HG02981 (cell line): ENCODE data around the gene LAMTOR5.
"Not testable (repeated sequence)": the region's sequence is repeated elsewhere in the genome, so short reads cannot be mapped to it uniquely, and the experiment has no call there.

Experiments
- ATAC-seq: cut with Tn5 transposase; IDR thresholded peaks from one replicate; pipeline ENCODE4 v1.9.1; 2021; ENCODE audit warnings: mild to moderate bottlenecking, moderate library complexity; ENCODE audit not compliant: unreplicated experiment

Gene LAMTOR5

DNA sequence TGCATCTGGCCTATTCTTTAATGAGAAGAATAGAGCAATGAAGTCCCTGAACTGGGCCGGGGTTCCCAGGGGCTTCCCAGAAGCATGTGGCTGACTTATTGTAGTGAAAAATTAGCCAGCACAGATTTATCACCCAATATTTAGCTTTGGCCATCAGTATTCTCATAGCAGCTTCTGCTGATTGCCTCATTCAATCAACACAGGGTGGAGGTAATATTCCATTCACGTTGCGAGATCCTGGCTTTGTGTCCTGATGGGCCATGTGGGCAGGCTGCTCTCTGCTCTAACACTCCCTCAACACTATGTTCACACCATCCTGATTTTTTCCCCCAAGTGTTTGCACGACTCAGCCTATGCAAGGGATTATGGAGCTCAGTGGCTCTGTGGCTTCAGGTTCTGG, 21.5 kb upstream of the LAMTOR5 start:
- ATAC-seq, result no peak

GRCh38 chr1:110426854-110427253, 19.4 kb upstream of the LAMTOR5 start:
- no peak for ATAC-seq

DNA sequence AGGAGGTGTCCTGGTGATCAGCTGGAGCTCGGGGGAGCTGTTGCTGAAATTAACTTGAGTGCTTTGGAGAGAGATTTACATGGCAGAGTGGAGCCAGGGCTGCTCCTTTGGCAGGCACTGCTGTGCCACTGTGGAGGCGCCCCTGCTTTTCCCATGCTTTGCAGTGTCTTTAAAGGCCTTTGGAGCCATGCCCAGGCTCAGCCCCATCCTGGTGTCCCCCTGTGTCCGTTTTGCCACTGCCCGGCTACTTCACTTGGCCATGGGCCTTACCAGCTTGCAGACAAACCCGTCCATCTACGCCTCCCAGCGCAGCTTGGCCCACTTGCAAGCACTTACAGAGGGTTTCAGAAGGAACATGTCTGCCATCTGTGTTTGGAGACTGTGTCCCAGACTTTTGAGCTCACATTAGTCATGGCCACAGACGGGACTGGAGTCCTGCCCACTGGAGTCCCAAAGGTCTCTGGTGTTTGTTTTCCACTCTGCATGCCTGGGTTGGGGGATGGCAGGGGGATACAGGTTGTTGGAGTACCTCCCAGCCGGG, 18.2 kb upstream of the LAMTOR5 start:
- no peak for ATAC-seq

DNA sequence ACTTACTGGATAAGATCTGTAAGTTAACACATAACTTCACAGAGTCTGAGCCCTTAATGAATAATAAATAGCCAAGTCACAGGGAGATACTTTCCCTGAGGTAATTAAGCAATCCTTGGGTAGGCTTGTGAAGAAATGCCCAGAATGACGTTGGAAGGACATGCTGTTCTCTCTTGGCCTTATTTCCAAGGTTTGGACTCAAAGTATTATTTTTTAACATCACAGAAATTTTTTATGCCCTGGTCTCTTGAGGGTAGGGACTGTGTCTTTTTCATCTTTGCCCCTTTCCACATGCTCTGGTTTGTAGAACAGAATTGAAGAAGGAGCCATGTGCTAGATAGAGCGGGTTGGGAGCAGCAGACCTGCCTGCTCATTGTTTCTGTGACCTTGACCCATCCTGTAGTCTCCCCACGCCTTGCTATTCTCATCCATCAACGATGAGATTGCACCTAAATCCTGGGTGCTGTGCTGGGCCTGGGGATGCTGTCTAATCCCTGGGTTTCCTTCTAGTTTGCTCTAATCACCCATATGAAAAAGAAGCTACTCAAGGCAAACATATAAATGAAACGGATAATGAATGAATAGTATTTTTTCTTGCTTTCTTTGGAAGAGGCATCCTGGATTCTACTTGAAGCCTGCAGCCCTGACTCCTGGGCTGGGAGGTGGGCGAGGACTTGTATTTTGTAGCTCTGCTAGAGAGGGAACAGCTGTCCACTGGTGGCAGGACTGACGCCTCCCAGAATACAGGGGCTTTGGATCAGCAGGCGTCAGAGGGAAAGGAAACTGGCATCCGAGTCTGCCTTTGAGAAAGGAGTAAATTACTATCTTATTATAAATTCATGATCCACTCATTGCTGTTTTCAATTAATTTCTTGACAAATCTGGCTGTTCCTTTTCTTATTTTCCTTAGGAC, 17.5 kb upstream of the LAMTOR5 start:
- no peak for ATAC-seq

DNA sequence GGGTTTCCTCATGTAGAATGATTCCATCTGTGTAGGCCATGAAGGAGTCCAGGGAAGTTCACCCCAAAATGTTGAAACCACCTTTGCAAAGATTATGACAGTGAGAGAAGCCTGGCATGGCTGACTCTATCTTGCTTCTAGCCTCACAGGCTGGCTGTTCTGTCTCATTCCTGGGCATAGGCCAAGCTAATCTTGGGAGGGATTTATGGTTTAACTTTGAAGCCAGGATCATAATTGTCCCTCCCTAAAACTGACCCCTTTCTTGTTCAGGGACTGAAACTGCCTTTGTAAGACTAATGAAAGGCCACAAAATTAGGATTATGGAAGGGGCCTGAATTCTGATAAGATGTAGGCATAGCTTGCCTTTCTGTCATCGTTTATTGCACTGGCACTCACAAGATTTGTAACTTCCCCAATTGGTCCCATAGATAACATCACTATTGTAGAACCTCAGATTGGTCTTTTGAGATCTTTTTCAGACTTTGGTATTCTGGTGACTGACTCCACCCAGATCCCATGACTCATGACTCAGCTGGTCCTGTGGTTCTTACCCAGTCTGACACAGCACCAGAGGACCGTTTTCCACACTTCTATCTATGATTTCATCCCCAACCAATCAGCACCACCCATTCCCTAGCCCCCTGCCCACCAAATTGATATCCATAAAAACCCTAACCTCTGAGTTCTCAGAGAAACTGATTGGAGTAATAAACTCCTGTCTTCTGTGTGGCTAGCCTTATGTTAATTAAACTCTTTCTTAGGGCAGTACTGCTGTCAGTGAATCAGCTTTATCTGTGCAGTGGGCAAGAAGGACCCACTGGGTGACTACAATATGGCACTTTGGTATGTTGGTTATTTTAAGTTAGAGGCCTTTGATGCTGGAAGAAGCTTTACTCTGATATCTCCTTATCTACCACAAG, 13.6 kb upstream of the LAMTOR5 start:
- no peak for ATAC-seq

DNA sequence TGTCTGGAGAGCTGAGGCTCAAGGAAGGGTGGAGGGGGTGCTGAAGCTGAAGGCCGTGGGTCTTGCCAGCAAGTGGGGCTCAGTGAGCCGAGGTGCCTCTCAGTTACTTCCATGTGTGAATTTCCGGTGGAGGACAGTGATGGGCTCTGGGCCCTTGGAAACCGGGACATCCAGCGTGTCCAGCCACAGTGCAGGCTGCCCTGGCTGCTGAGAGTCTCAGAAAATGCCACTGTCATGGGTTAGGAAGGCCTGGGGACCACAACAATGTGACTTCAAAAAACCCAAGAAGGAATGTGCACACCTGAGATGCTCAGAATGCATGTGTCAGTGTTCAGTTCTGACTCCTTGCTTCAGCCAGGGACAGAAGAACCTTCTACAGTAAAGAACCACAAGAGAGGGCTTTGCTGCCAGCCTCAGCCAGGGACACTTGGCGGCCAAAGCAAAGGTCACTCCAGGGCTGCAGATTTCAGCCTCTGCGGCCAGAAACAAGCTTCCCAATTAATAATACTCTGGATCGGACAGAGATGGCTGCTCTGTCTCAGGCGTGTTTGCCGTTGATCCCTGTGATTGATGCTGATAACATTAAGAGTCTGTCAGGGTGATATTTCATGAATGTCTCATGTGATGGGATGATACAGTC, 12.6 kb upstream of the LAMTOR5 start:
- ATAC-seq, result no peak

- ATAC-seq, result no peak
Observed at GRCh38 chr1:110418729-110419128, 11.2 kb upstream of the LAMTOR5 start.

DNA sequence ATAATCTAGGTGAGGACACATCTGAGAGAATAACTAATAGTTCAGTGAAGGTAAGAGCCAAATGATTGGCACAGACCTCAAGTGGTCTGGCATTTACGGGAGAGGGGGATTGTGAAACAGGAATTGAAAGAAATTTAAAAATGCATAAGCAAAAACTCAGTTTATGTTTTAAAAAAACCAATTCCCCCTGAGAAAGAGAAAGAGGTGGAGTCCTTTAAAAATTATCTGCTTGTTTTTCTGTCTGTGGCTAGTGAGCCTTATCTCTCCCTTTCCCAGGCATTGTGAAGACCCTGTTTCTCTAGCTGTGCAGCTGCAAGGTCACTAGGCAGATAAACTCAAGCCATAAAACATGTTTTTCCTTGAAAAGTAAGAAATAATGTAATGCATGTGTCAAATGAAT, 5.6 kb upstream of the LAMTOR5 start:
- ATAC-seq, result not testable (repeated sequence)

- ATAC-seq, result no peak
Observed at GRCh38 chr1:110412576-110412975, 5.1 kb upstream of the LAMTOR5 start.

GRCh38 chr1:110411173-110411735, 3.8 kb upstream of the LAMTOR5 start:
- ATAC-seq, result no peak

- no peak for ATAC-seq
Observed at GRCh38 chr1:110409316-110409715, 1.8 kb upstream of the LAMTOR5 start.

- no peak for ATAC-seq
Observed at GRCh38 chr1:110408488-110408887, 994 bp upstream of the LAMTOR5 start.

DNA sequence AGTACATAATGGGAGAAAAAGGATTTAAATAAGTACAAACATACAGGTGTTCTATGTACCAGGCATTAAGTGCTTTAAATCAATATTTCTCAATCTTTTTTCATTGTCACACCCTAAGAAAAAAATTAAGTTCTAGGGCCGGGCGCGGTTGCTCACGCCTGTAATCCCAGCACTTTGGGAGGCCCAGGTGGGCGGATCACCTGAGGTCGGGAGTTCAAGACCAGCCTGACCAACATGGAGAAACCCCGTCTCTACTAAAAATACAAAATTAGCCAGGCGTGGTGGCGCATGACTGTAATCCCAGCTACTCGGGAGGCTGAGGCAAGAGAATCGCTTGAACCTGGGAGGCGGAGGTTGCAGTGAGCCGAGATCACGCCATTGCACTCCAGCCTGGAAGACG, 1.1 kb downstream of the LAMTOR5 start:
- not testable (repeated sequence) for ATAC-seq

DNA sequence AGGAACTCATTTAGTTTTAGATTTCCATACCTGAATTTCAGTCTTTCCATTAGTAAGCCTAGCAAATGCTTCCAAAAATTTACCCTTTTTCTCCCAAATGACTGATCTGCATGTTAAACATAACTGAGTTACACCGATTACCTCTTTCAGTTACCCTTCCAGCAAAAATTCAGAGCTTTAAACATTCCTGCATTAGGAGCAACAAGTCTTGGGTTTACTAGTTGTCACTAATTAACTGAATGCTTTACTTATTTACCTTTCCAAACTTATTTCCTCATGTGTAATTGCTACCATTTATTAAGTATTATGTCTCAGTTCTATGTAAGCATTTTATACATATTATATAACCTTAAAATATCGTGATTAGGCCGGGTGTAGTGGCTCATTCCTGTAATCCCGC, 3.1 kb downstream of the LAMTOR5 start:
- no peak for ATAC-seq

DNA sequence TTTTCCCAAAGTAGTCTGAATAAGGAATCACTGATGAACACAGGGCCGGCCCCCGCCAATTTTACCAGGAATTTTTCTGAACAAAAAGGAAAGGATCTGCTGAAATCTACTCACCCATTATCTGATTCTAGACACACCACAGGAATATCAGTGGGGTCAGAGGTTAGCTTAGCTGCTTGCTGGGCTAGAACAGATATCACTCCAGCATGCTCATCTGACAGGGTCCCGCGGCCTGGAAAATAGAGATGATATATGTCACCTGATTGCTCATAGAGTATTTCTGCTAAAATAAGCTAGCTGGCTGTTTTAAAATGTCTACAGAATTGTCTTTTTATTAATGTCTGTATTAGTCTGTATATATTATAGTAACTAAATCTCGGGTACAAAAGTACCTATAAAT, 3.7 kb downstream of the LAMTOR5 start:
- no peak for ATAC-seq

DNA sequence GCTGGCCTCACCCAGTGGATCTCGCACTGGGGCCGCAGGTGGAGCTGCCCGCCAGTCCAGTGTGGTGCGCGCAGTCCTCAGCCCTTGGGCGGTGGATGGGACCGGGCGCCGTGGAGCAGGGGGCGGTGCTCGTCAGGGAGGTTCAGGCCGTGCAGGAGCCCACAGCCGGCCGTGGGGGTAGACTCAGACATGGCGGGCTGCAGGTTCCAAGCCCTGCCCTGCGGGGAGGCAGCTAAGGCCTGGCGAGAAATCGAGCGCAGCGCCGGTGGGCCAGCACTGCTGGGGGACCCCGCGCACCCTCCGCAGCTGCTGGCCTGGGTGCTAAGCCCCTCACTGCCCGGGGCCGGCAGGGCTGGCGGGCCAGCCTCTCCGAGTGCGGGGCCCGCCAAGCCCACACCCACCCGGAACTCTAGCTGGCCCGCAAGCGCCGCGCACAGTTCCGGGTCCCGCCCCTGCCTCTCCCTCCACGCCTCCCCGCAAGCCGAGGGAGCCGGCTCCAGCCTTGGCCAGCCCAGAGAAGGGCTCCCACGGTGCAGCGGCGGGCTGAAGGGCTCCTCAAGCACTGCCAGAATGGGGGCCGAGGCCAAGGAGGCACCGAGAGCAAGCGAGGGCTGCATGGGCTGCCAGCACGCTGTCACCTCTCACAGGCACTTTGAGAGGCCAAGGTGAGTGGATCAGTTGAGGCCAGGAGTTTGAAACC, 11.1 kb downstream of the LAMTOR5 start:
- ATAC-seq, result not testable (repeated sequence)

DNA sequence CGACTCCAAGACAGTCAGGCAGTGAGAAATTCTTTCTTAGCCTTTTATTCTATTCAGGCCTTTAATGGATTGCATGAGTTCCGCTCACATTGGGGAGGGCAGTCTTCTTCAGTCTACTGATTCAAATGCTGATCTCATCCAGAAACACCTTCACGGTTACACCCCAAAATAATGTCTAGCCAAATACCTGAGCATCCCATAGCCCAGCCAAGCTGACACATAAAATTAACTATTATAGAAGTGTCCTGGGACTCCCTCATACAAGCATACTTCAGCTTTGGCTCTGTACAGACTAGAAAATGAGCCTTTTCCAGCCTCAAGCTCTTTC, 13.0 kb downstream of the LAMTOR5 start:
- no peak for ATAC-seq

GRCh38 chr1:110393691-110394492, 13.6 kb downstream of the LAMTOR5 start:
- ATAC-seq, result no peak

DNA sequence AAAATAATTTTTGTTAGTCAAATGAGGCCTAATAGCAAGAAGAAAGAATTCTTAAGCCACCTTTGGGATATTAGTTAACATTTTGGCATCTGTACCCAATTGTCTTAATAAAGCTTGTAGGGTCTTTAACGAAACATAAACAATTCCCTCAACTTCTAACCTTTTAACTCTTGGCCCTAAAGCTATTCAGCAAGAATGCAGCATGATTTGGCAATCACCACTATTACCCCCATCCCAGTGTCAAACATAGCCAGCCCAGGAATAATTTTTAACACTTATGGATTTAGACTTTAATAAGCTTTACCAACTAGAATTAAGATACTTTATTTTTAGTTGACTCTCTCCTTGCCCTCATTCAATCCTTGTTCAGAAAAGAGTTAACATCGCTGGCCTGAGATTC, 14.2 kb downstream of the LAMTOR5 start:
- ATAC-seq, result no peak
